Type B pancreatic cell (in vitro differentiated cells): Measurements from ENCODE around the gene ZFP36L2. TPM values are rescaled to one million over a fixed set of nuclear protein-coding genes. Genes with fewer than 3 reads are reported as not detected.

Experiments used
- DNase-seq: peaks from one replicate; pipeline ENCODE4 v3.0.0; 2021; ENCODE audit warnings: mixed read lengths; ENCODE audit not compliant: unreplicated experiment; ENCODE audit errors: extremely low spot score
- H3K27ac Mint-ChIP-seq: 2 replicates; pipeline ENCODE4 v1.8.0; 2021; ENCODE audit warnings: mild to moderate bottlenecking, mixed read lengths
- H3K27me3 Mint-ChIP-seq: 2 replicates; pipeline ENCODE4 v1.8.0; 2021; ENCODE audit warnings: mixed read lengths
- H3K36me3 Mint-ChIP-seq: 2 replicates; pipeline ENCODE4 v1.8.0; 2021; ENCODE audit warnings: mixed read lengths
- H3K4me1 Mint-ChIP-seq: one replicate; pipeline ENCODE4 v1.8.0; 2021; ENCODE audit warnings: mixed read lengths; ENCODE audit not compliant: unreplicated experiment
- H3K4me3 Mint-ChIP-seq: 2 replicates; pipeline ENCODE4 v1.8.0; 2021; ENCODE audit warnings: mild to moderate bottlenecking, mixed read lengths
- H3K9me3 Mint-ChIP-seq: 2 replicates; pipeline ENCODE4 v1.8.0; 2021; ENCODE audit warnings: mixed read lengths
- total RNA-seq: library from RNA; stranded (reverse); gene quantifications from 2 replicates; pipeline ENCODE4 v1.2.1, GENCODE V29; 2021; ENCODE audit warnings: low replicate concordance
- TF ChIP-seq, protein P1 (sequence below): fragments of 200-600 bp; sonication (generic); conservative IDR thresholded peaks from 2 replicates; pipeline ENCODE4 v1.5.0; 2021; ENCODE audit warnings: antibody characterized with exemption, mild to moderate bottlenecking

The ZFP36L2 gene
- total RNA-seq, 1 donor from 2014 or later: 198 TPM

DNA sequence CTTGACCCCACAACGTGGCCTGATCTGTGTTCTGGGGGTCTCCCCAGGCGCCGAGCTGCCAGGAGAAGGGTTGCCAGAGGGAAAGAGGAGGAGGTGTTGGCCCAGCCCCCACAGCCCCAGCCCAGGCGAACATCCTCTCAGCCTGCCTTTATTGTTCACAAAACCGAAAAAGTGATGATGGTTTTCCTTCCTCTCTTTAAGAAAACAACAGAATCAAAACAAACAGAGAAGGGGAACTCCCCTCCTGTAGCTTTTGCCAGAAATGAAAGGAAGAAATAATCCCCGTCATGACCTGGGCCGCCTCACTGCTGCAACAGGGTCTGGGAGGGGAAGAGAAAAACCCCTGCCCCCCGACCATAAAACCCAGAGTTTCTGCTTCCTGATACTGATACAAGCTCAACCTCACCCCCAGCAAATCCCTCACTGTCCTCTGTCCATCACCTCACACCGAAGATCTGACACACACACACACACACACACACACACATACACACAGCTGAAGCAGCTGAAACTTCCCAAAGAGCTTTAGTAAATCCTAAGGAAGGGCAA, 52.0 kb downstream of the ZFP36L2 start:
- Mint-ChIP-seq H3K27ac (peak overlapping the region; percentile 68), H3K27me3 (no peaks in the 10 kb centered on the region), H3K4me3 (peak overlapping the region; percentile 44), H3K36me3 (no peaks in the 10 kb centered on the region), H3K9me3 (no peaks in the 10 kb centered on the region), H3K4me1 (peaks cover 37% of the 10 kb centered on the region)
- TF ChIP-seq, protein P1, sequence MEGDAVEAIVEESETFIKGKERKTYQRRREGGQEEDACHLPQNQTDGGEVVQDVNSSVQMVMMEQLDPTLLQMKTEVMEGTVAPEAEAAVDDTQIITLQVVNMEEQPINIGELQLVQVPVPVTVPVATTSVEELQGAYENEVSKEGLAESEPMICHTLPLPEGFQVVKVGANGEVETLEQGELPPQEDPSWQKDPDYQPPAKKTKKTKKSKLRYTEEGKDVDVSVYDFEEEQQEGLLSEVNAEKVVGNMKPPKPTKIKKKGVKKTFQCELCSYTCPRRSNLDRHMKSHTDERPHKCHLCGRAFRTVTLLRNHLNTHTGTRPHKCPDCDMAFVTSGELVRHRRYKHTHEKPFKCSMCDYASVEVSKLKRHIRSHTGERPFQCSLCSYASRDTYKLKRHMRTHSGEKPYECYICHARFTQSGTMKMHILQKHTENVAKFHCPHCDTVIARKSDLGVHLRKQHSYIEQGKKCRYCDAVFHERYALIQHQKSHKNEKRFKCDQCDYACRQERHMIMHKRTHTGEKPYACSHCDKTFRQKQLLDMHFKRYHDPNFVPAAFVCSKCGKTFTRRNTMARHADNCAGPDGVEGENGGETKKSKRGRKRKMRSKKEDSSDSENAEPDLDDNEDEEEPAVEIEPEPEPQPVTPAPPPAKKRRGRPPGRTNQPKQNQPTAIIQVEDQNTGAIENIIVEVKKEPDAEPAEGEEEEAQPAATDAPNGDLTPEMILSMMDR: no peak
- DNase-seq: no peak
